ENCODE measurements around the gene EFNA5. TPM values are rescaled to one million over a fixed set of nuclear protein-coding genes. Genes with fewer than 3 reads are reported as not detected.

EFNA5 gene
- total and polyA plus RNA-seq, 7 donors = 0.32 to 5.4 (median 2.1) TPM

GRCh38 chr5:107624235-107624634 is 46.5 kb downstream of the EFNA5 start:
- TF ChIP-seq CTCF (IDR thresholded peaks at IDR 0.05) = no peak
- Histone ChIP-seq H3K36me3 (ENCODE audit: insufficient read depth in 1 of 2, low read depth in 1 of 2) (no peaks in the 10 kb centered on the region), H3K4me1 (no peaks in the 10 kb centered on the region), H3K9me3 (no peaks in the 10 kb centered on the region), H3K27ac (no peak overlapping the region), H3K27me3 (ENCODE audit: insufficient read depth in 3 of 3, low read length in 2 of 3) (no peaks in the 10 kb centered on the region), H3K4me3 (no peak overlapping the region)
- intact Hi-C loops (cut with DNase I) = no loop called here
- no peak for DNase-seq
- ATAC-seq = no peak
- 93 to 99% (median 97%) methylated on average over 1 of the region's 1 CpG for WGBS, 3 donors

GRCh38 chr5:107621089-107621488 is 49.6 kb downstream of the EFNA5 start:
- ATAC-seq = no peak
- 87 to 100% (median 96%) methylated on average over 1 of the region's 1 CpG for WGBS, 3 donors
- Histone ChIP-seq H3K4me3 (no peak overlapping the region), H3K36me3 (ENCODE audit: insufficient read depth in 1 of 2, low read depth in 1 of 2) (no peaks in the 10 kb centered on the region), H3K27me3 (ENCODE audit: insufficient read depth in 3 of 3, low read length in 2 of 3) (no peaks in the 10 kb centered on the region), H3K9me3 (no peaks in the 10 kb centered on the region), H3K4me1 (no peaks in the 10 kb centered on the region), H3K27ac (no peak overlapping the region)
- no peak for DNase-seq
- intact Hi-C loops (cut with DNase I) = no loop called here
- no peak for TF ChIP-seq CTCF (IDR thresholded peaks at IDR 0.05)

GRCh38 chr5:107619781-107620180 is 51.0 kb downstream of the EFNA5 start:
- no peak for TF ChIP-seq CTCF (IDR thresholded peaks at IDR 0.05)
- H3K36me3 ChIP-seq (ENCODE audit: insufficient read depth in 1 of 2, low read depth in 1 of 2) = no peaks in the 10 kb centered on the region
- intact Hi-C loops (cut with DNase I) = no loop called here
- H3K27ac ChIP-seq = no peak overlapping the region
- 44 to 61% (median 54%) methylated on average over 2 of the region's 2 CpGs for WGBS, 3 donors
- no peaks in the 10 kb centered on the region for H3K9me3 ChIP-seq
- DNase-seq = no peak
- H3K4me3 ChIP-seq = no peak overlapping the region
- no peaks in the 10 kb centered on the region for H3K27me3 ChIP-seq (ENCODE audit: insufficient read depth in 3 of 3, low read length in 2 of 3)
- H3K4me1 ChIP-seq = no peaks in the 10 kb centered on the region
- ATAC-seq = no peak

GRCh38 chr5:107618242-107618641 is 52.5 kb downstream of the EFNA5 start:
- WGBS, 3 donors = 90 to 95% (median 94%) methylated on average over 3 of the region's 3 CpGs

More at GRCh38 chr5:107618242-107618641, 52.5 kb downstream of the EFNA5 start:
- no peak for TF ChIP-seq CTCF (IDR thresholded peaks at IDR 0.05)
- no peaks in the 10 kb centered on the region for H3K4me1 ChIP-seq
- H3K36me3 ChIP-seq (ENCODE audit: insufficient read depth in 1 of 2, low read depth in 1 of 2) = no peaks in the 10 kb centered on the region
- no peak overlapping the region for H3K4me3 ChIP-seq
- ATAC-seq (no peak), DNase-seq (no peak)
- H3K9me3 ChIP-seq = no peaks in the 10 kb centered on the region
- no peaks in the 10 kb centered on the region for H3K27me3 ChIP-seq (ENCODE audit: insufficient read depth in 3 of 3, low read length in 2 of 3)
- H3K27ac ChIP-seq = no peak overlapping the region
- intact Hi-C loops (cut with DNase I) = no loop called here

All from psoas muscle (tissue), 8 donors.